ENCODE measurements around the gene TKTL1.
A peak's percentile ranks its signal among the peaks of the same experiment; 100 is the strongest.

TKTL1 gene

GRCh38 chrX:154374313-154375155 lies 78.9 kb downstream of the TKTL1 start, which contains the start of gene FLNA:
TSS of gene FLNA (minus strand) at chrX:154374634. CDS start at chrX:154371245, 3,389 bp downstream.
- DNase-seq (ENCODE audit: low read depth in 1 of 2, low spot score in 1 of 2) = no peak

- DNase-seq (ENCODE audit: low read depth in 1 of 2, low spot score in 1 of 2) = no peak
Measured at GRCh38 chrX:154375156-154375504, 79.5 kb downstream of the TKTL1 start.

GRCh38 chrX:154376774-154377173 lies 81.2 kb downstream of the TKTL1 start:
- DNase-seq (ENCODE audit: low read depth in 1 of 2, low spot score in 1 of 2) = no peak

GRCh38 chrX:154378059-154378798 lies 82.6 kb downstream of the TKTL1 start:
- DNase-seq (ENCODE audit: low read depth in 1 of 2, low spot score in 1 of 2) = no peak

- DNase-seq (ENCODE audit: low read depth in 1 of 2, low spot score in 1 of 2) = peak; percentile 84 to 93
Measured at GRCh38 chrX:154378799-154379568, 83.4 kb downstream of the TKTL1 start, which contains the start of gene EMD. TSS of gene EMD (plus strand) at chrX:154379295. CDS start at chrX:154379485, 190 bp downstream.

DNA sequence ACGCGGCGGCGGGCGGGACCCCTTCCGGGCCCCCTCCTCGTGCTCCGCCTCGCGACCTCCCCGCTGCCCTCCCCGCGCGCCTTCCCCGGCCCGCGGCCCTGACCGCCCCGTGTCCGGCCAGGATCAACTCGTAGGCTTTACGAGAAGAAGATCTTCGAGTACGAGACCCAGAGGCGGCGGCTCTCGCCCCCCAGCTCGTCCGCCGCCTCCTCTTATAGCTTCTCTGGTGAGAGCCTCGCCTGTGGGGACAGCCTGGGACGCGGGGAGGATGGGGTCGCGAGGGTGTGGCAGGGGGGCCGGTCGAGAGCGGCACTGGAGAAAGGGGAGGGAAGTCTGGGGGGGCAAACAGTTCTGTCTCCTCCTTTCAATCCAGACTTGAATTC lies 84.0 kb downstream of the TKTL1 start:
- DNase-seq (ENCODE audit: low read depth in 1 of 2, low spot score in 1 of 2) = no peak

Measured in activated T-helper 1 cell treated with anti-CD3 and anti-CD28 coated beads, Interleukin-2, amount 50 U/mL, for 16 hours (primary cell).